ENCODE measurements around the gene TBL1XR1.

Gene TBL1XR1

DNA sequence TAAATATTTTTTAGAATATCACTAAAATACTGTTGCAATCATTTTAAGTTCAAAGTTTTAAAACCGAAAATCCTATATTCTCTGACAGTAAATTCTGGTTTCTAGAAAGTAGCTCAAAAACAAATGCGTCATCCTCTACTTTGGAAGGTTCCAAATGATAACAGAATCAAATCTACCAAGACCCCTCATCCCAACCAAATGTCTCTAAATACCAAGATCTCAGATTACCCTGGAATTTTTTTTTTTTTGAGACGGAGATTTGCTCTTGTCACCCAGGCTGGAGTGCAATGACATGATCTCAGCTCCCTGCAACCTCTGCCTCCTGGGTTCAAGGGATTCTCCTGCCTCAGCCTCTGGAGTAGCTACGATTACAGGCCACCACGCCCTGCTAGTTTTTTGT lies 16.8 kb downstream of the TBL1XR1 start:
- no peak for DNase-seq (ENCODE audit: insufficient read length, low spot score)
- FAIRE-seq, result no peak
- TF ChIP-seq, protein P1, sequence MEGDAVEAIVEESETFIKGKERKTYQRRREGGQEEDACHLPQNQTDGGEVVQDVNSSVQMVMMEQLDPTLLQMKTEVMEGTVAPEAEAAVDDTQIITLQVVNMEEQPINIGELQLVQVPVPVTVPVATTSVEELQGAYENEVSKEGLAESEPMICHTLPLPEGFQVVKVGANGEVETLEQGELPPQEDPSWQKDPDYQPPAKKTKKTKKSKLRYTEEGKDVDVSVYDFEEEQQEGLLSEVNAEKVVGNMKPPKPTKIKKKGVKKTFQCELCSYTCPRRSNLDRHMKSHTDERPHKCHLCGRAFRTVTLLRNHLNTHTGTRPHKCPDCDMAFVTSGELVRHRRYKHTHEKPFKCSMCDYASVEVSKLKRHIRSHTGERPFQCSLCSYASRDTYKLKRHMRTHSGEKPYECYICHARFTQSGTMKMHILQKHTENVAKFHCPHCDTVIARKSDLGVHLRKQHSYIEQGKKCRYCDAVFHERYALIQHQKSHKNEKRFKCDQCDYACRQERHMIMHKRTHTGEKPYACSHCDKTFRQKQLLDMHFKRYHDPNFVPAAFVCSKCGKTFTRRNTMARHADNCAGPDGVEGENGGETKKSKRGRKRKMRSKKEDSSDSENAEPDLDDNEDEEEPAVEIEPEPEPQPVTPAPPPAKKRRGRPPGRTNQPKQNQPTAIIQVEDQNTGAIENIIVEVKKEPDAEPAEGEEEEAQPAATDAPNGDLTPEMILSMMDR (IDR thresholded peaks at IDR 0.05; ENCODE audit: insufficient read depth, missing control alignments), result no peak

DNA sequence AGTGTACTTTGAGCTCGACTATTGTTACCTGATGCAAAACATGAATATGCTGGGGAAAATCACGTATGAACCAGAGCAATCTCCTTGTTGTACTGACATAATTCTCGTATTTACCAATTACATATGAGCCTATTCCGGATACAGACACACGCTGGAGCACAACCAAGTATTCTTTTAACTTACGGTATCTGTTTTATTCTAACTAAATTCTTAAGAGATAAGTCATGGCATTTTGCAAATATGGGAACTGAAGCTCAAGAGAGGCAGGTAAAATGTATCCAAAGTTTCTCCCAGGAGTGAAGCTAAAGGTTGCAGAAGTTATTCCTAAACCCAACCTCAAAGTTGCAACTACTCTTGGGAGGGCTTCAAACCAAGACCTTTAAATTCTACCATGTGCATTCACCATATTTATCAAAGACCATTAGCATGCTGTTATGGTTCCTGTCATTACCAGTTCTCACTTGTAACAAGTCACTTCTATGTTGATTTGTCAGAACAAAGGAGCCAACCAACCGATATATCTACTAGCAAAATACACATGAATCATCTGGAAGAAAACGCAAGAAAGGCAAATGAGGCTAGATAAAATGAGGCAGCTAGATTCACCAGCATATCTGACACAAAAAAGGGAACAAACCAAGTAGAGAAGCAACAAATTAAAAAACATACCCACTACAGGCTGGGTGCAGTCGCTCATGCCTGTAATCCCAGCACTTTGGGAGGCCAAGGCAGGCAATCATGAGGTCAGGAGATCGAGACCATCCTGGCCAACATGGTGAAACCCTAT lies 17.8 kb downstream of the TBL1XR1 start:
- TF ChIP-seq, protein P1 (IDR thresholded peaks at IDR 0.05; ENCODE audit: insufficient read depth, missing control alignments), result no peak
- no peak for DNase-seq (ENCODE audit: insufficient read length, low spot score)
- no peak for FAIRE-seq

DNA sequence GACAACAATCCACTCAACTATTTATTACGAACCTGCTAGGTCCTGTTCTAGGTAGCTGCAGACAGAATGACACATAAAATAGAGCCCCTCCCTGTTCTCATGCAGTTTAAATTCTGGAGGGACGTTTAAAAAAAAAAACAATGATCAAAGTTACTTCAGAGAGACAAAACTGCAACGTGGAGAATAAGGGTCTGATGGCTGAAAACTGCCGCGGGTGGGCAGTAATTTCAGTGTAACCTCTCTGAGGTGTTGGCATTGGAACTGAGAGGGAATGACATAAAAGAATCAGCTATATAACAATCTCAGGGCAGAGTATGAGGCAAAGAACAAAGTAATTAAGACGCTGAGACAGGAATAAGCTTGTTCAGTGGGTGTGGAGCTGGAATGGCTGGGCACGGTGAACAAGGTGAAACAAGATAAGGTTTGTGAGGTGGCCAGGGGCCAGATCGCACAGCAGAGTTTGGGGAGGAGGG lies 19.5 kb downstream of the TBL1XR1 start:
- TF ChIP-seq, protein P1 (IDR thresholded peaks at IDR 0.05; ENCODE audit: insufficient read depth, missing control alignments), result no peak
- DNase-seq (ENCODE audit: insufficient read length, low spot score), result no peak
- no peak for FAIRE-seq

DNA sequence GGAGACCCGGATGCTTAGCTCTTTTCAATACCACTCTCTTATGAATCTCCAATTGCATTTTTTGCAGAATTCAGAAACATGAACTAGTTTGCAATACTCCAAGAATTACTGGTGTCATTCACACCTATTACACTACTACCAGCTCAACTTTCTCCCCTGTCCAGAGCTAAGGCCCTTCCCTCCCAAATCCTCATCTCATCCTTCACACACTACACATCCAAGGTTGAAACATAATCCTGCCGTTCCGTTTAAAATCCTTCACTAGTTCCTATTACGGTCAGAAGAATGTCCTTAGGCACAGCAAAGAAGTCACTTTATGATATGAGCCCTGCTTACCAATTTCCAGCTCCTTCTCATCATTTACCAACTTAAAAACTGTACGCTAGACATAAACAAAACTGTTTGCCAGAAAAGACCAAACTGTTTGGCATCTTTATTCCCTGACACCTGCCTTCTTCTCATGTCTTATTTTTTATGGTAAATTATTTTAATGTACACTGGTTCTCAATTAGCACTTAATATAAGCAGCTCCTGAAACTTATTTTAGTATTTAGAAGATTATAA lies 22.6 kb downstream of the TBL1XR1 start:
- DNase-seq (ENCODE audit: insufficient read length, low spot score) (no peak), FAIRE-seq (no peak)
- TF ChIP-seq, protein P1 (IDR thresholded peaks at IDR 0.05; ENCODE audit: insufficient read depth, missing control alignments), result no peak

DNA sequence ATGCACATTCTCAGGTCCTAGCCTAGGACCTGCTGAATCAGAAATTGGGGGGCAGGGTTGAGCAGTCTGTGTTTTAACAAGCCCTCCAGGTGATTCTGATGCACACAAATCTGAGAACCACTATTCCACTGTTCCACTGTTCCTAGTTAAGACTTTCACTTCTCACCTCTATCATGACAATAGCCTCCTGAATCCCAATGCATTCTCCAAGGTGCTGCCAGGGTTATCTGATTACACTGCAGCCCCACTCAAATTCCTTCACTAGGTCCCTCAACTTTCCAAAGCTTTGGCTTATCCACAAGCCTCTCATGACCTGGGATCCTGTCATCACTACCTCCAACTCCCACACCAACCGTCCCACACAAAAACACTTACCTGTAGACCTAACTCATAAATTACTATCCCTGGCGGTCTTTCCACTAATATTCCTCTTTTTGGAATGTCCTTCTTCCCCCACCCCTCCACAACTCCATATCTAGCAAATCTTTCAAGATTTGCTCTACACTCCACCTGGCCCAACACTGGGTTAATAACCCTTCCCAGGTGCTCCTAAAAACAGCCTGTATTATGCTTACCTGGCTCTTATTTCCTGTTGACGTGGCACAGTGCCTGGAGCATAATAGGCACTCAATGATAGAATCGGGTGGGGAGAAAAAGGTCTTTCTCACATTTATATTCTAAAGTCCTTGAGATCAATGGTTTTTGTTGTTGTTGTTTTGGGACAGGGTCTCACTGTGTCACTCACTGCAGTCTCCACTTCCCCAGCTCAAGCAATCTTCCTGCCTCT lies 27.2 kb downstream of the TBL1XR1 start:
- TF ChIP-seq, protein P1 (IDR thresholded peaks at IDR 0.05; ENCODE audit: insufficient read depth, missing control alignments), result no peak
- FAIRE-seq (no peak), DNase-seq (ENCODE audit: insufficient read length, low spot score) (no peak)

DNA sequence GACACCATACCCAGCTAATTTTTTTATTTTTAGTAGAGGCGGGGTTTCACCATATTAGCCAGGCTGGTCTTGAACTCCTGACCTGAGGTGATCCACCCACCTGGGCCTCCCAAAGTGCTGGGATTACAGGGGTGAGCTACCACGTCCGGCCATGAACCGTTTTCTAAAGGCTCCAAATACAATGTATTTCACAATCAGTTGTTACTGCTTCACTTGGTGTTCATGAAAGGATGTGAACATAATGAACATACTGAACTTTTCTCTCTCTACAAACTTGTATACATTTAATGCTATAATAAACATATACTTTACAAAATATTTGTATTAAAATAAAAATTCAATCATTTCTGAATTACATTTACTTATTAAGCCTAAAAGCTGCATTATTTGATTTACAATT lies 28.9 kb downstream of the TBL1XR1 start:
- FAIRE-seq, result no peak
- TF ChIP-seq, protein P1 (IDR thresholded peaks at IDR 0.05; ENCODE audit: insufficient read depth, missing control alignments), result no peak
- no peak for DNase-seq (ENCODE audit: insufficient read length, low spot score)
